SKM-1 (cell line): ENCODE results near the gene CIAO3.
"Not testable (repeated sequence)": the region's sequence is repeated elsewhere in the genome, so short reads cannot be mapped to it uniquely, and the experiment has no call there.

Source experiments
- DNase-seq: peaks from one replicate; lab custom pipeline; 2025; ENCODE audit not compliant: unreplicated experiment; lab: John Stamatoyannopoulos, UW

Gene CIAO3

GRCh38 chr16:725041-725376 lies 15.8 kb downstream of the CIAO3 start:
- no peak for DNase-seq

GRCh38 chr16:724188-725040 lies 16.4 kb downstream of the CIAO3 start:
- no peak for DNase-seq

GRCh38 chr16:723695-724094 lies 17.1 kb downstream of the CIAO3 start:
- DNase-seq, result no peak

GRCh38 chr16:722835-723633 lies 17.8 kb downstream of the CIAO3 start:
- no peak for DNase-seq

- no peak for DNase-seq
Observed at GRCh38 chr16:721765-722540, 18.8 kb downstream of the CIAO3 start.

GRCh38 chr16:720990-721764 lies 19.6 kb downstream of the CIAO3 start, which contains the start of gene ANTKMT:
TSS of gene ANTKMT (plus strand) at chr16:721146. CDS start at chr16:721275, 129 bp downstream.
- peak; percentile 56 for DNase-seq

- DNase-seq, result no peak
Observed at GRCh38 chr16:720447-720989, 20.3 kb downstream of the CIAO3 start.

GRCh38 chr16:719815-720446 lies 20.9 kb downstream of the CIAO3 start:
- no peak for DNase-seq

GRCh38 chr16:718922-719321 lies 21.9 kb downstream of the CIAO3 start:
- DNase-seq, result no peak

GRCh38 chr16:718389-718788 lies 22.4 kb downstream of the CIAO3 start:
- DNase-seq, result no peak

GRCh38 chr16:717450-718245 lies 23.1 kb downstream of the CIAO3 start:
- no peak for DNase-seq

- DNase-seq, result no peak
Observed at GRCh38 chr16:716768-717325, 23.9 kb downstream of the CIAO3 start.

GRCh38 chr16:716200-716568 lies 24.6 kb downstream of the CIAO3 start:
- no peak for DNase-seq

GRCh38 chr16:715477-716199 lies 25.2 kb downstream of the CIAO3 start:
- no peak for DNase-seq

GRCh38 chr16:714558-715476 lies 26.0 kb downstream of the CIAO3 start, which contains the start of gene METRN:
TSS of gene METRN (plus strand) at chr16:715118. CDS start at chr16:715290, 172 bp downstream.
- DNase-seq, result peak; percentile 77

- no peak for DNase-seq
Observed at GRCh38 chr16:714079-714478, 26.7 kb downstream of the CIAO3 start.

GRCh38 chr16:712740-713250 lies 28.0 kb downstream of the CIAO3 start:
- DNase-seq, result not testable (repeated sequence)
